Prostate gland (tissue), 2 donors: ENCODE measurements around the gene PHF20. TPM values are rescaled to one million over a fixed set of nuclear protein-coding genes. Genes with fewer than 3 reads are reported as not detected.
"Not testable (repeated sequence)": the region's sequence is repeated elsewhere in the genome, so short reads cannot be mapped to it uniquely, and the experiment has no call there.

ENCODE experiments used
- DNase-seq: peaks from one replicate; pipeline ENCODE4 v3.0.0-alpha.2; 2019; ENCODE audit warnings: low spot score
- H3K27ac ChIP-seq, 2 donors: fragments of 200-600 bp; sonication (generic); 2 replicates each; pipeline ENCODE4 v1.5.1; 2017 to 2019
- H3K27me3 ChIP-seq: fragments of 200-600 bp; sonication (generic); replicated peaks from 2 replicates; pipeline ENCODE4 v1.5.1; 2019; ENCODE audit not compliant: insufficient read depth
- H3K36me3 ChIP-seq, 2 donors: fragments of 200-600 bp; sonication (generic); 1 replicate in 1 of 2; 2 replicates in 1 of 2; pipeline versions ENCODE4 v1.5.1 to v1.8.1; 2017 to 2019
- H3K4me1 ChIP-seq: fragments of 200-600 bp; sonication (generic); replicated peaks from 2 replicates; pipeline ENCODE4 v1.5.1; 2019
- H3K4me3 ChIP-seq, 2 donors: fragments of 200-600 bp; sonication (generic); 2 replicates each; pipeline ENCODE4 v1.5.1; 2017 to 2019
- H3K9me3 ChIP-seq: fragments of 200-600 bp; sonication (generic); 2 replicates; pipeline ENCODE4 v1.5.1; 2017
- POLR2A ChIP-seq: fragments of 450-650 bp; IDR thresholded peaks from one replicate; pipeline ENCODE4 v1.6.1; 2016; ENCODE audit warnings: antibody characterized with exemption, mild to moderate bottlenecking
- POLR2AphosphoS5 ChIP-seq: sonication (generic); formaldehyde crosslinking; IDR thresholded peaks from one replicate; pipeline ENCODE4 v1.6.1; 2017; ENCODE audit warnings: antibody characterized with exemption
- WGBS: methylation state at CpG from one replicate; pipeline ENCODE4 v1.1.5; 2018; 5-methylcytosine and 5-hydroxymethylcytosine counted together
- intact Hi-C: fragments of 100-400 bp; cut with DNase I; formaldehyde crosslinking; loops from one replicate; pipeline ENCODE4 v1.14.2; 2022
- total RNA-seq, 2 donors: library from RNA; depleted of rRNA; stranded (reverse); fragments of >200 nt; gene quantifications; one replicate each; pipeline ENCODE4 v1.1.0, GENCODE V29; 2016
- TF ChIP-seq, protein P1 (sequence below), 4 experiments: fragments of 200-600 bp in 2 of 4; fragments of 450-650 bp in 2 of 4; sonication (generic) in 2 of 4; IDR thresholded peaks; 1 replicate in 3 of 4; 2 replicates in 1 of 4; pipeline ENCODE4 v1.5.1; 2016 to 2019; ENCODE audit warnings: antibody characterized with exemption in 4 of 4, mild to moderate bottlenecking in 2 of 4, moderate library complexity in 2 of 4

Gene PHF20
- total RNA-seq, 2 donors from 2014 or later: 34.7 to 61.1 TPM

DNA sequence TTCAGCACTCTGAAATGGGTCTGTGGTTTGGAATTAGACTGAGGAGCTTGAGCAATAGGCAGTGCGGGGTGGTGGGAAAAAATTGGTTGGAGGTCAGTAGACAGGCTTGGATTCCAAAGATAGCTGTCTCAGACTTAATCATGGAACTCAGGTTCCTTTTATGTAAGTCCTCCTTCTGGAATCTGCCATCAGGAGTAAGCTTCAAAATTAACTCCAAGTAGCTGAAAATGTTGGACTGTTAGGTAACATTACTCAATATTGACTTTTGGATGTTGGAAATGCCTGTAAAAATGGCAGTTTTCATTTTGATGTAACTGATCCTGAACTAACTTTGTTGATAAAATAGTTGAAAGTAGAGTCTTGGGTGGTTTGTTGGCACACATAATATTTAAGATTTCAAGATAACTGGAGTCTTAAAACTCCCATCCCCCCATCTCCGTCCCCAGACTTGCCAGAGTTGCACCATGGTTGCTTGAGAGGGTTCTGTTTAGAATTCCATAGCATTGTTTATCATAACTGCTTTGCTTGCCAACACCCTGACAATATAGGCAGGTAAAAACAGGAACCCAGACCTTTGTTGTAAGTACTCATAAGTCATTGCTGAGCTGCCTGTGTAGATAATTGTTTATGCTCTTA lies 83.0 kb downstream of the PHF20 start:
- H3K27ac ChIP-seq: no peak overlapping the region
- WGBS: 75% methylated on average over 2 of the region's 2 CpGs
- intact Hi-C loops: no loop called here

DNA sequence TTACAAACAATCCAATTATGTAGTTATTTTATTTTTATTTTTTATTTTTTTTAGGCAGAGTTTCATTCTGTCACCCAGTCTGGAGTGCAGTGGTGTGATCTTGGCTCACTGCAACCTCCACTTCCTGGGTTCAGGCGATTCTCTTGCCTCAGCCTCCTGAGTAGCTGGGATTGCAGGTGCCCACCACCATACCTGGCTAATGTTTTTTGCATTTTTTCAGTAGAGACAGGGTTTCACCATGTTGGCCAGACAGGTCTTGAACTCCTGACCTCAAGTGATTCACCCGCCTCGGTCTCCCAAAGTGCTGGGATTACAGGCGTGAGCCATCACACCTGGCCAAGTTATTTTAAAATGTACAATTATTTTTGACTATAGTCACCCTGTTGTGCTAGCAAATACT lies 83.8 kb downstream of the PHF20 start:
- WGBS: 96% methylated on average over 4 of the region's 4 CpGs
- H3K9me3 ChIP-seq, H3K27ac ChIP-seq, H3K4me1 ChIP-seq, H3K4me3 ChIP-seq, H3K27me3 ChIP-seq, intact Hi-C loops, H3K36me3 ChIP-seq, DNase-seq: not testable (repeated sequence)

More for the DNA sequence above, 83.0 kb downstream of the PHF20 start:
- no peak overlapping the region for H3K4me3 ChIP-seq
- no peak for DNase-seq
- no peak for TF ChIP-seq POLR2A
- TF ChIP-seq, protein P1, sequence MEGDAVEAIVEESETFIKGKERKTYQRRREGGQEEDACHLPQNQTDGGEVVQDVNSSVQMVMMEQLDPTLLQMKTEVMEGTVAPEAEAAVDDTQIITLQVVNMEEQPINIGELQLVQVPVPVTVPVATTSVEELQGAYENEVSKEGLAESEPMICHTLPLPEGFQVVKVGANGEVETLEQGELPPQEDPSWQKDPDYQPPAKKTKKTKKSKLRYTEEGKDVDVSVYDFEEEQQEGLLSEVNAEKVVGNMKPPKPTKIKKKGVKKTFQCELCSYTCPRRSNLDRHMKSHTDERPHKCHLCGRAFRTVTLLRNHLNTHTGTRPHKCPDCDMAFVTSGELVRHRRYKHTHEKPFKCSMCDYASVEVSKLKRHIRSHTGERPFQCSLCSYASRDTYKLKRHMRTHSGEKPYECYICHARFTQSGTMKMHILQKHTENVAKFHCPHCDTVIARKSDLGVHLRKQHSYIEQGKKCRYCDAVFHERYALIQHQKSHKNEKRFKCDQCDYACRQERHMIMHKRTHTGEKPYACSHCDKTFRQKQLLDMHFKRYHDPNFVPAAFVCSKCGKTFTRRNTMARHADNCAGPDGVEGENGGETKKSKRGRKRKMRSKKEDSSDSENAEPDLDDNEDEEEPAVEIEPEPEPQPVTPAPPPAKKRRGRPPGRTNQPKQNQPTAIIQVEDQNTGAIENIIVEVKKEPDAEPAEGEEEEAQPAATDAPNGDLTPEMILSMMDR (IDR thresholded peaks at IDR 0.05): no peak
- no peak for TF ChIP-seq POLR2AphosphoS5
- H3K27me3 ChIP-seq: no peaks in the 10 kb centered on the region
- H3K4me1 ChIP-seq: no peaks in the 10 kb centered on the region
- H3K36me3 ChIP-seq: no peaks in the 10 kb centered on the region
- H3K9me3 ChIP-seq: no peaks in the 10 kb centered on the region

DNA sequence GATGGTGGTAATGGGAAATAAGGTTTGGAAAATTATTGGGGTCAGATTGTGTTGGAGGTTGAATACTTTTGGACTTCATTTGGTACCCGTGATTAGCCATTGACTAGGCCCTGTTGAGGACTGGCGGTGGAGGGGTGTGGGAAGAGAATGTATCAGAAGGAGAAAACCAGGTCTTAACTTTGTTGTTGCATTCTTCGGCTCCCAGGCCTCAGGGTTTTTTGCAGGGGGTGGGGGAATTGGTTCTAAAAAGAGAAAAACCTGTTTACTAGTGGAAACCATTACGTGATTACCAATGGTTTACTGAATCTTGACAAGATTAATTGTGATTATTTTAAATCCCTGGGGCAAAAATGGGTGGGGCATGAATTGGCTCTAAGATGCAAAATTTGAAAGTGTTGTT lies 85.1 kb downstream of the PHF20 start:
- DNase-seq: no peak
- Histone ChIP-seq H3K36me3 (no peaks in the 10 kb centered on the region), H3K27me3 (no peaks in the 10 kb centered on the region), H3K4me1 (no peaks in the 10 kb centered on the region), H3K27ac (no peak overlapping the region), H3K9me3 (no peaks in the 10 kb centered on the region), H3K4me3 (no peak overlapping the region)
- TF ChIP-seq POLR2A: no peak
- TF ChIP-seq, protein P1 (IDR thresholded peaks at IDR 0.05): no peak
- TF ChIP-seq POLR2AphosphoS5: no peak
- intact Hi-C loops: no loop called here
- 88% methylated on average over 4 of the region's 4 CpGs for WGBS

DNA sequence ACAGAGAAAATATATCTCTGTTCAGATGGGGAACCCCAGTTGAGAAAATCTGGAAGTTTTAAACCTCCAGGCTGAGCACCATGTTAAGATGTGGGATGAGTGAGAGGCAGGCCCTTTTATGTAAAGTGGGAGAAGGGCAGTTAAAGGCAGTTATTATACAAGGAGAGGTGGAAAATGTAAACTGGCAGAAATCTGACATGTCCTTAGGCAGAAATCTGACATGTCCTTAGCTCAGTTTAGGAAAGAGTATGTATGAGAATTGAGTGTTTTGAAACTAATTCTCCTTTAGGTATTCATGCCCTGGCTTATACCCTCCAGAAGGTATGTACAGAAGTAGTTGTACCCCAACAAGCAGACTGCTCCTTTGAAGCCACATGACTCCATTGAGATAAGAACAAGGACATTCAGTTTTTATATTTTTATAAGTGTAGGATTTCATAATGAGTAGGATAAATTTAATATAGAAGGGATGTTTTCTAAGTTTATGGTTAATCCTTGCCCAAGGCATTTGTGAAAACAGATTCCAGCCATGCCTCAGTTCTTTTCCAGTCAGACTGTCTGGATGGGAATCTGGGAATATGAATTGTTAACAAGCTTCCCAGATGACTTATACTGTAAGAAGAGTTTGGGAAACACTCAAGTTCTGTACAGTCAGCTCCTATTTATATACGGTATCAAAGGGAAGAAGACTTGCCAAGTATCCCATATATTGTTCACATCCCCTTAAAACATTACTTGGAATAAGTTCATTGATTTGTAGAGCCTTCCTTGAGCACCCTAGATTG lies 94.8 kb downstream of the PHF20 start:
- TF ChIP-seq, protein P1 (IDR thresholded peaks at IDR 0.05): no peak
- TF ChIP-seq POLR2AphosphoS5: no peak
- no peak for TF ChIP-seq POLR2A
- 62% methylated on average over 1 of the region's 1 CpG for WGBS
- no peaks in the 10 kb centered on the region for H3K9me3 ChIP-seq
- no peak overlapping the region for H3K27ac ChIP-seq
- intact Hi-C loops: loop anchor here (5.0 kb wide), 1 partner anchor 94 kb away; the partner anchor contains the start of gene PHF20
- no peaks in the 10 kb centered on the region for H3K4me1 ChIP-seq
- no peak for DNase-seq
- no peak overlapping the region for H3K4me3 ChIP-seq
- no peaks in the 10 kb centered on the region for H3K27me3 ChIP-seq
- H3K36me3 ChIP-seq: no peaks in the 10 kb centered on the region

DNA sequence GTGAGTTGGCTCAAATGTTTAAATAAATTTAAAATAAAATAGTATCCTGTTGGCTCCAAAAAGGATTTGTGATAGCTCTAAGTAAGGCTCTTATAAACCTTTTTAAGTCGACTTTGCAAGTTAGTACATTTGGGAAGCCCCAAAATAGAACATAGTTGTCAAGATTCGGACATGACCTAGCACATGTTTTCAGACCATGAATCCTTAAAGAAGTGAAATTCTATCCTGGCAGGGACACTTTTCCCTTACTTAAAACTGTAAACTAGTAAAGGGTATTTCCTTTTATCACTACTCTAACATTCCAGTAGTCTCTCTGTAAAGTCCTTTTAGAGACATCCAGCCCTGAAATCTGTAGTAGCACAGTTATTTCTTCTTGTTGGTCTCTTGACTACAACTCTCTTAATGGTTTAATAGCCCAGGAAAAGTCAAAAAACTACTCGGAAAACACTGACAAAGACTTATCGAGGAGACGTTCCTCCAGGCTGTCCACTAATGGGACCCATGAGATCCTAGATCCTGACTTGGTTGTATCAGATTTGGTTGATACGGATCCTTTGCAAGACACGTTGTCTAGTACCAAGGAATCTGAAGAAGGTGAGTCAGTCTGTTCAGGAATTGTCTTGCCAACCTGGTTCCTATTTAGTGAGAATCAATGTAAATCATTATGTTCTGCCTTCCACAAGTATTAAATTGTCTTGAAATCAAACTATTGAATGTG lies 98.9 kb downstream of the PHF20 start:
- H3K27me3 ChIP-seq: no peaks in the 10 kb centered on the region
- 83% methylated on average over 7 of the region's 7 CpGs for WGBS
- H3K27ac ChIP-seq: peak overlapping the region; percentile 57 to 59
- no peak for DNase-seq
- no peaks in the 10 kb centered on the region for H3K9me3 ChIP-seq
- H3K4me1 ChIP-seq: peaks cover 2% of the 10 kb centered on the region
- H3K4me3 ChIP-seq: no peak overlapping the region
- intact Hi-C loops: no loop called here
- no peaks in the 10 kb centered on the region for H3K36me3 ChIP-seq
- no peak for TF ChIP-seq POLR2AphosphoS5
- TF ChIP-seq, protein P1 (IDR thresholded peaks at IDR 0.05): no peak
- TF ChIP-seq POLR2A: no peak
